HG02852 (cell line): ENCODE data around the gene CYFIP2.
"Not testable (repeated sequence)": the region's sequence is repeated elsewhere in the genome, so short reads cannot be mapped to it uniquely, and the experiment has no call there.

ENCODE experiments used
- ATAC-seq: cut with Tn5 transposase; IDR thresholded peaks from one replicate; pipeline ENCODE4 v1.9.1; 2021; ENCODE audit warnings: mild to moderate bottlenecking, moderate library complexity; ENCODE audit not compliant: unreplicated experiment

CYFIP2 gene

GRCh38 chr5:157384971-157385709 lies 119.2 kb downstream of the CYFIP2 start:
- ATAC-seq, result no peak

- no peak for ATAC-seq
These were observed 121.2 kb downstream of the CYFIP2 start for GRCh38 chr5:157387041-157387563.

GRCh38 chr5:157387683-157388093 lies 121.8 kb downstream of the CYFIP2 start:
- ATAC-seq, result no peak

GRCh38 chr5:157388111-157388710 lies 122.3 kb downstream of the CYFIP2 start:
- ATAC-seq, result no peak

- no peak for ATAC-seq
These were observed 123.2 kb downstream of the CYFIP2 start for GRCh38 chr5:157389103-157389502.

GRCh38 chr5:157390133-157390532 lies 124.2 kb downstream of the CYFIP2 start:
- no peak for ATAC-seq

GRCh38 chr5:157390551-157391297 lies 124.8 kb downstream of the CYFIP2 start:
- ATAC-seq, result no peak

GRCh38 chr5:157398305-157398704 lies 132.4 kb downstream of the CYFIP2 start:
- no peak for ATAC-seq

- ATAC-seq, result no peak
These were observed 135.0 kb downstream of the CYFIP2 start for GRCh38 chr5:157400741-157401495.

- ATAC-seq, result no peak
These were observed 149.9 kb downstream of the CYFIP2 start for GRCh38 chr5:157415838-157416237.

GRCh38 chr5:157419521-157419920 lies 153.6 kb downstream of the CYFIP2 start:
- not testable (repeated sequence) for ATAC-seq

- ATAC-seq, result not testable (repeated sequence)
These were observed 164.0 kb downstream of the CYFIP2 start for GRCh38 chr5:157429920-157430319.

GRCh38 chr5:157431544-157432200 lies 165.7 kb downstream of the CYFIP2 start:
- peak; percentile 75 for ATAC-seq

- ATAC-seq, result no peak
These were observed 168.2 kb downstream of the CYFIP2 start for GRCh38 chr5:157434096-157434495.

GRCh38 chr5:157443041-157443549 lies 177.2 kb downstream of the CYFIP2 start:
- no peak for ATAC-seq

GRCh38 chr5:157444224-157444623 lies 178.3 kb downstream of the CYFIP2 start:
- ATAC-seq, result no peak
